GM19023 (cell line): Measurements from ENCODE around the gene FGF2.
"Not testable (repeated sequence)": the region's sequence is repeated elsewhere in the genome, so short reads cannot be mapped to it uniquely, and the experiment has no call there.

ENCODE experiments used
- ATAC-seq: cut with Tn5 transposase; IDR thresholded peaks from one replicate; pipeline ENCODE4 v1.9.1; 2021; ENCODE audit warnings: mild to moderate bottlenecking, moderate library complexity; ENCODE audit not compliant: unreplicated experiment

The FGF2 gene

GRCh38 chr4:122826553-122827257 lies at the start of gene FGF2:
FGF2 (plus strand) TSS chr4:122826831; CDS start chr4:122827175, 344 bp downstream.
- ATAC-seq = peak; percentile 32

DNA sequence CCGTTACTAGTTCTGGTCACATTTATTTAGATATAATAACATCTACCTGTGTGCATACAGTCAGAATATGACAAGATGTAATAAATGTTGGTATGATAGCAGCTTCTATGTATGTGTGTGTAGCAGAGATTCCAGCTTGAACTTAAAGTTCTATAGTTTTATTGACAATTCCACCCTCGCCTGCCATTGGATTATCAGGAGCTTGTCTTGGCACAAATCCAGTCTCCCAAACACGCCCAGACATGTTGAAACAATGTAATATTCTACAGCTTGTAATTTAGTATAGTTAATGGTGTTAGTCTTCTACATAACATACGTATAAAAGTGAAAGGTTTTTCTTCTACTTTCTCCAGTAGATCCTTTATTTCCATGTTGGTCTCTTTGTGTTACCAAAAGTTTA lies 49.7 kb upstream of the FGF2 start:
- ATAC-seq = no peak

- ATAC-seq = no peak
Measured at GRCh38 chr4:122777846-122778673, 48.6 kb upstream of the FGF2 start.

DNA sequence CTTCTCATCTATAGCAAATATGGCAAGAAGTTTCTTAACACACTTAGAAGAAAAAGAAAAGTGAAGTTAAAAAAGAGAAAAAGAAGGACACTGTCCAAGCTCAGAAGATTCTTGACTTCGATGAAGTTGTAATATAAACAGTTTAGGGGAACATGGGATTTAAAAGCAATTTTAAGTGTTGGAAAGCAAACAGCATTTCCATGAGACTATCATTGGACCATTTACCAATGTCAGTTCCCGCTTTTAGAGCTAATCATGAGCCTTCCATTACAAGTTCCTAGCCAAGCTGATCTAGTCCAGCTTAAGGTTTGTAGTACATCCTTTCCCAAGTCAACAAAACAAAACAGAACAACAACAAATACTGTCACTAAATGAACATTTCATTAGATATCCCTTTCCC lies 45.1 kb upstream of the FGF2 start:
- no peak for ATAC-seq

GRCh38 chr4:122783301-122784215 lies 43.1 kb upstream of the FGF2 start:
- no peak for ATAC-seq

- no peak for ATAC-seq
Measured at GRCh38 chr4:122784261-122784660, 42.4 kb upstream of the FGF2 start.

- no peak for ATAC-seq
Measured at GRCh38 chr4:122785099-122785498, 41.5 kb upstream of the FGF2 start.

DNA sequence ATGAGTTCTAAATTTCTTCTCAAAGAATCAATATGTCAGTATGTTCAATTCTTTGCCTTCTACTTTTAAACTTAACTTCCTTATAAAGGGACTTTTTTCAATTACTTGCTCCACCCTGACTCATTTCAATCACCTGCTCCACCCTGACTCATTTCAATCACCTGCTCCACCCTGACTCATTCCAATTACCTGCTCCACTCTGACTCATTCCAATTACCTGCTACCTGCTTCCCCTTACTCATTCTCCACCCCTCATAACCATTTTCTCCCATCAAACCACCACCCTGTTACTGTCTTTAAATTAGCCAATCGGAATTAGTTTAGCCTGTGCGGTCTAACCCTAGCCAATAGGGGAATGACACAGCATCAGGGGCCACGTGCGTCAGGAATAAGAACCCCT lies 40.3 kb upstream of the FGF2 start:
- ATAC-seq = not testable (repeated sequence)

GRCh38 chr4:122786920-122787319 lies 39.7 kb upstream of the FGF2 start:
- ATAC-seq = not testable (repeated sequence)

GRCh38 chr4:122787940-122788339 lies 38.7 kb upstream of the FGF2 start:
- no peak for ATAC-seq

GRCh38 chr4:122788935-122789334 lies 37.7 kb upstream of the FGF2 start:
- ATAC-seq = no peak

GRCh38 chr4:122793811-122794210 lies 32.8 kb upstream of the FGF2 start:
- no peak for ATAC-seq

DNA sequence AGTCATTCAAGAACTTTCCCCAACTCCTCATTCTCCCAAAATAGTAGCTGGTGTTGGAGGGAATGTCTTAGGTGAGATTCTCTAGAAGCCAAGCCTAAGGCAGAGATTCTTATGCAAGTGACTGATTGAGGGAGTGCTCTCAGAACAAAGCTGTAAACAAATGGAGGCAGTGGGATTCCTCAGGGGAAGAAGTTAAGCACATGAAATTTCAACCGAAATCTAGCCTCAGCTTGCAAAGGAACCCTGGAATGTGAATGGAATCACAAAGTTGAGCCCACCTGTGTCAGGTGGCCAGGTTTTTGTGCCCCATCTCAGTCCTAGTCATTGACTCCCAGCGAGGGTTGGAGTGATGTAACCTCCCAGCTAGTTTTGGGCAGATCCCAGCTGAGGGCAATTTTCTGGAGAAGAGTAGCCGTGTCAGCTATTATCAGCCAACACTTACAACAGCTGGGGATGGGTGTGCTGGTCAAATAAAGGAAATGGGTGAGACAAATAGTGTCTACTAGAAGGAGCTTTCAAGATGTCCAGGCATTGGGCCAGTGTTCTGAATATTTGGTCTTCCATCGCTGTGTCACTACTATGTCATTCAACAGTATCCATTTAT lies 29.7 kb upstream of the FGF2 start:
- no peak for ATAC-seq

GRCh38 chr4:122797405-122798094 lies 29.1 kb upstream of the FGF2 start:
- no peak for ATAC-seq

DNA sequence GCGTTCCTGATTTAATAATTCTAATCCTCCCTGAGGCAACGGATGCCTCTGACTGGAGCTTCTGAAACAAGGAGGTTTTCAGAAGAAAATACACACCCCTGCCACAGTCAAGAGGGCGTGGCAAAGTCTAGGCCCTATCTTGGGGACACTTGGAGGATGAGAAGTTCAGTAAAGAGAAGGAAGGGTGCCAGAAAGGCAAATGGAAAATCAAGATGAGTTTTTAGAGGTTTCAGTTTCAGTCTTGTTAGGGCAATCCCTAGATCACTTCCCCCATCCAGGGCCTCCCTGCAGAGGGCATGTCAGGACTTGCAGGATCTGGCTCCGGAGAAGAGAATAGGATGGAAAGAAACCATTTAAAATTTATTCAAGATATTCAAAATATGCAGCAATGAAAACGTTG lies 28.5 kb upstream of the FGF2 start:
- no peak for ATAC-seq

DNA sequence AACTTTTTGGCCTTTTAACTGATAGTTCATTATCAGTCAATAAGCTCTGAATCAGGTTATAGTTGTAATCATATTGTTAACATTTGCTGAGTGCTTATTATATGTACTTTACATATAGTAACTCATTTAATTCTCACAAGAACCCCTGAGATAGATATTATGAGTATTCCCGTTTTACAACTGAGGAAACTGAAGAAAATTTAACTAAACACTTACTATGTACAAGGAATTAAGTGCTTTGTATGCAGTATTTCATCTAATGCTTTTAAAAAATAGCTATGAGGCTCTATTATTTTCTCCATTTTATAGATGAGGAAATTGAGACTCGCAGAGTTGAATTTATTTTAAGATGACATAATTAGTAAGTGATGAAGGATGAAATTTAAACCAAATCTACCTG lies 27.7 kb upstream of the FGF2 start:
- no peak for ATAC-seq

GRCh38 chr4:122803788-122804208 lies 22.8 kb upstream of the FGF2 start:
- ATAC-seq = no peak

- no peak for ATAC-seq
Measured at GRCh38 chr4:122806981-122807679, 19.5 kb upstream of the FGF2 start.

- ATAC-seq = no peak
Measured at GRCh38 chr4:122810669-122811068, 16.0 kb upstream of the FGF2 start.

- ATAC-seq = not testable (repeated sequence)
Measured at GRCh38 chr4:122811781-122812180, 14.8 kb upstream of the FGF2 start.
